CD4-positive, alpha-beta T cell treated with Interferon gamma for 1 hour (primary cell): ENCODE data around the gene BABAM2.
"Not testable (repeated sequence)": the region's sequence is repeated elsewhere in the genome, so short reads cannot be mapped to it uniquely, and the experiment has no call there.

Source experiments
- DNase-seq: peaks from one replicate; pipeline ENCODE4 v3.0.0-alpha.2; 2020

Gene BABAM2

DNA sequence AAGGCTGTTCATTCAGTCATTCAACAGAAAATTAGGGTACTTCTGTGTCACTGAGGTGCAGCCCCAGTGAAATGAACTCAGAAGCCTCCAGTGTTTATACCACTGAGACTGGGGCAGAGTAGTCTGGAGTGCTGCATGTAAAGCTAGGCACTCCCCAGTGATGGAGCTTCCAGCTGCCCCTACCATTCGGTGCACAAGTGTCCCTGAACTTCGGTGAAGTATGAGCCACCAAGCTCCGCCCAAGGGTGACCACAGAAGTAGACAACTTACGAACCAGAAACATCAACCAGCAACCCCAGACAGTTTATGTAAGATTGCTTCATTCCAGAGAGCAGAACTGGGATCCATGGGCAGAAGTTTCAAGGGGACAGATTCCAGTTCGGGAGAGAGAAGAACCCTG lies 431.5 kb downstream of the BABAM2 start:
- DNase-seq: no peak

DNA sequence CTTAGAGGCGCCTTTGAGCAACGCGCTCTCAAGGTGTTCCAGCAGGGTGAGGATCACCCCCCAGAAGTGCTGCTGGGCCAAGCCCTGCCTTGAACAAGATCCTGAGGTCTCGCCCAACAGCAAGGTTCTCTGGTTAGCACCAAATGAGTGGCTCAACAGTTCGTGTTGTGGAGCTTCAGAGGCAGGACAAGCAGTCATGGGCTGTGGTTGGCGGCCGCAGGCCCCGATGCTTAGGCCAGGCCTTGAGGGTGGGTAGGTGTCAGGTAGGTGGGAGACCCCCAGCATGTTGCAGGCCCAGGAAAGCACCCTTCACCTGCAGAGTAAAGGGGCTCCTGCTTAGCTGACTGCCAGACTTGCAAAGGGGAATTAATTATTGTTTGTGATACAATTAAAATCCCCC lies 431.9 kb downstream of the BABAM2 start:
- DNase-seq: no peak

DNA sequence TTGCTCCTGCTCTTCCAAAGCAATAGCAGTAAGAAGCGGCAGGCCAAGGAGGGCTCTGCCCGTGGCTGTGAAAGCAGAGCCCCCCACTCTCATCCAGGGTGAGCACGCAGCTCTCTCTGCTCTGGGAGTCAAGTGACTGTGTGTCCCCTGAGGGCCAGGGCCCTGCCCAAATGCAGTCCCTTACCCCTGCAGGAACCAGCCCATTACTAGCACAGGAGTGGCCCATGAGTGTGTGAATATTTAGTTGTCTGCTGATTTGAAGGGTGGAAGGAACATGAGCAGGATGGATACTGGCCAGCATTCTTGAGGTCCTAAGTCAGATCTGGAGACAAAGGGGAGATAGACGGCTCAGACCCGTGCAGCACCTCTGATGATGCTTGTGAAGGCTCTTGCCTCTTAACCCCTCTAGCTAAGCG lies 432.5 kb downstream of the BABAM2 start:
- DNase-seq: no peak

DNA sequence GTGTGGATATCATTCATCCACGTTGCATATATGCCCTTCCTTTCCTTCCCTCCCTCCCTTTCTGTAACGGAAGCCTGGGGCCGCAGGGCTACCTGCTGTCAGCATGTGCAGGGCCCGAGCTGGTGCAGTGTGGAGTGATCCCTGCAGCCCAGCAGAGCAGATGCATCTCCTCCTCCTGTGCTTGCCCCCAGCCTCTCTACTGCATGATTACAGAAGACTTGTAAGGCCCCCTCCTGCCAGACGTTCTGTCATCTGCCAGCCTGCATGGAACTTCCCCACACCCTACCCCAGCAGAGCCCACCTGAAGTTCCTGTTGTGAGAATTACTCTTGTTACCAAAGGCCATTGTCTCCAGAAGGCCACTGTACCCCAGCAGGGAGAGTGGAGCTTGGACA lies 434.6 kb downstream of the BABAM2 start:
- DNase-seq: no peak

DNA sequence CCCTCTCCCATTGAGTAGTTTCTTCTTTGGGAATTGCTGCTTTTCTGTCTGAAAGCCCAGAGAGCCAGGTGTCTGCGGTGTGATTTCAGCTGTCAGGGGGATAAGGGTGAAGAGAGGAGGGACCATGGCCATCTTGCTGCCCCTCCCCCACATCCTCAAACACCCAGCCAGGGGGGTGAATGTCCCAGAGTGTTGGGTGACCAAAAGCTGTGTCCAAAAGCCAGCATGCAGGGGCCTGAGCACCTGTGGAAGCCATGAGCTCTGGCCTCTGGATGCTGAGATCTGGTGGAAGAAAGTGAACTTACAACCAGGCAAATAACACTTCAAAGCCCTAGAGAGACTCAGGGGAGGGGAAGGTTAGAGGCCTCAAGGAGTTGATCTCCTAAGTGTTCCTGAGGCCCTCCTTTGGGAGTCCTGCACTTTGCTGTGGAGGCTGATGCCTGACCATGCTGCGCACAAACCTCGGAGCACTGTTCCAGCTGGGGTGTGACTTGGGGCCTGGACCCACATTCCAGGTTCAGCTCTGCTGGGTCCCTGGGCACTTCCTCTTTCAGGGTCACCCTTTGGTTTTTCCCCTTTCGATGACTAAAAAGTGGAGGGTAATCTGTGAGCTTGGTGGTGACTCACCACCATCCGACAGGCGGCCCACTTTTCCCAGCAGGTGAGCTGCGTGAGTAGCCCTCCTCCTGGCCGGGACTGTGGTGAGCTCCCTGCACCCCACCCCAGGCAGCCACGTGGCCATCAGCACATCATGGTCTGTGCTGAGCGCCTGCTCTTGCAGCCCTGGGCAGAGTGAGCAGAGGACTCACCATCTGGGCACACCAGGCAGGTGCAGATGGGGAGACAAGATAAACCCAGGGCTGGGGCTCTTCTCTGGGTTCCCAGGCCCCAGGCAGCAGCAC lies 435.3 kb downstream of the BABAM2 start:
- peak; percentile 26 for DNase-seq

DNA sequence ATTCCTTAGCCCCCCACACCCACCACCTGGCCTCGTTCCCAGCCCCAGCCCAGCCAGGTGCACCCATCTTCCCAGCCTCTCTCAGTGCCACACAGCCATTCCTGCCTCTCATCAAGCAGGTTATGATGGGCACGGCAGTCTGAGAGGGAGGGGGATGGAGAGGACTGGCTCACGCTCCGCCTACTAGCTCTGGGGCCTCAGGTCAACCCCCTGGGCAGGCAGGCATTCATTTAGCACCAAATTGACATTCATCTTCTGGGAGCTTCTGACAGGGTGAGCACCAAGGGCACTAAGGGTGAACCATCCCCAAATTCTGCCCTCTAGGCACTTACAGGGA lies 435.9 kb downstream of the BABAM2 start:
- DNase-seq: no peak

DNA sequence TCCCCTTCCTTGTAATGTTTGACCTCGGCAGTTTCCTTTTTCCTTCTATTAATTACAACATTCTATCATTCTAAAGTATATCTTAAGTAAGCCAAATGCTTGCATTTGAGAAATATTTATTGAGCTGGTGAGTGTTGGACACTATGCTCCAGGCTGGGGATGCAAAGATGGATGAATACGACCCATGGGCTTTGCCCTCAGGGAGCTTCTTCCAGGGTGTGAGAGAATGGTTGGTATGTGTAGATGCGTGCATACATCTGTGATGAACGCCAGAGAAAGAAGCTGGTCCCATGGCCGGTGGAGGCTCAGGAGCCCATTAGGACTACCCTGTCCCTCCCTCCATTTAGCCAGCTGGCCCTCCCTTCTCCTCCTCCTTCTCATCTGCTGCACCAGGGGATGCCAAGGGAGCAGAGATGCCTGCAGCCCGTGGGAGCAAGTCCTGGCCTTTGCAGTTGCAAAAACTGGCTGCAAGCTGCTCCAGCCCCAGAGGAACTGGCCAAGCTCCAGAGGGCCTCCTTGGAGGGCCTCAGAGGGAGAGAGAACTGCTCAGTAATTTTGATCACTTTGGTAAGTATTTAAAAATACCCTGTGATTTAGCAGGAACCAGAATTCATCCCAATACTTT lies 436.5 kb downstream of the BABAM2 start:
- DNase-seq: no peak

DNA sequence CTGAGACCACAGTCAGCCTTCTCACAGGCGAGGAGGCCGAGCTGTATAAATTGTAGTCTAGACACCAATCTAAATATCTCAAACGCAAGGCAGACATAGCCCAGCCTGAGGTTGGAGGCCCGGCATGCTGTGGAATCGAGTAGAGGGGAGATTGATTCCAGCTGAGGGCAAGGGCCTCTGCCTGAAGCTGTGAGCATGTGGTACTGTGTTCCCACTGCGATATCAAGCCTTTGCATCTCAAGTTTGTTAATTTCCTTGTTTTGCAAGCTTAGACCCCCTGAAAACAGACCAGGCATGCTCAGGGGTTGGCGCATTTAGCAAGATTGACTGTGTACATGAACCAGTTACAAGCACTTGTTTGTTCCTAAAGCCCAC lies 437.0 kb downstream of the BABAM2 start:
- no peak for DNase-seq

DNA sequence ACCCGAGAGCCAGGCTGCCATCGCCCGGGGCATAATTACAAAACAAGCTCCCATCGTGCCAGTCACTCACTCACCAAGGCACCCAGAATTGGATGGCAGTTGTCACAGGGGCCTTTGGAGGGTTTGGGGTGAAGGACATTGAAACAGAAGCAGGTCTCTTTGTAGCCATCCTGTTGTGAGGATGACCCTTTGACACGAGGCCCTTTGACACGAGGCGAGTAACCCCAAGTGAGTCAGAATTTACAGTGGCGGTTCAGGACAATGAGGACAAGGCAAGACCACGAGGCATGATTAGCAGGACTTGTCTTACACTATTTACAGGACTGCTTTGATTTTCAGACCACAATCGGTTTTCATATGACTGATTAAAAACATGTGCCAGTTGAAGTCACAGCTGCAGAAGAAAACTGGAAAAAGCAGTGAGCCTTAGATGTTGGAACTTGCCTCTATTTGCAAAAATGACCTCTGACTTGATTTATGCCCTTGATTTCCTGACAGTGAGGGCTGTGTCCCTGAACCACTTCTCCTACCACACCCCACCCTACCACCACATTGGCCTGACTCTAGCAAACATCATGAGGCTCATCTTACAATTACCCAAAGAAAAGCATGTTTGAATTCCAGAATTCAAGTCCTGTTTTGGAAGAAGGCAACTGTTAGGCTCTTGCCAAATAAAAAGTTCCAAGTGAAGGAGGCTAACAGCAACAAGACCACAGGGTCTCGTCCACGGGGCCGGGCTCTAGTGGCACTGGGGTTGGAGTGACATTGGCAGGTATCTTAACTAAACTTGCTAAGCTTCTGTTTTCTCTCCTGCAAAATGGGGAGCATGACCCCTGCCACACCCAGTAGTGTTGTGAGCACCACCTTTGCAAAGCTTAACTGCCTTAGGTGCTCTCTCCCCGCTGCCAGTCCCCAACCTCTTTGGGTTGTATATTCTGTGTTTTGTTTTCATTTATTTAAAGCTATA lies 437.7 kb downstream of the BABAM2 start:
- no peak for DNase-seq

DNA sequence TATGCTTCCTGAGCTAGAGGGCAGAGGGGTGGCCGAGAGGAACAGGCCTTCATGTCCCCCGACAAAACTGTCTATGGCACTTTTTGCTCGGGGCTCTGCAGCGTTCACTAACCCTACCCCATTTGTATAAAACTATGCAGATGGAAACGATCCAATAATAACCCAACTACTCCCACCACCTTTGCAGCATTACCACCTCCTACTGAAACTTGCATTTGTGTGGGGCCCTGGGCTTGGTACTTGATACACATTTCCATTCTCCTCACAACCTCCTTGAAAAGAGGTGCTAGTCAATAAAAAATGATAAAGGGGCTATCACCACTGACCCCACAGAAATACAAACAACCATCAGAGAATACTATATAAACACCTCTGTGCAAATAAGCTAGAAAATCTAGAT lies 438.7 kb downstream of the BABAM2 start:
- DNase-seq: no peak

DNA sequence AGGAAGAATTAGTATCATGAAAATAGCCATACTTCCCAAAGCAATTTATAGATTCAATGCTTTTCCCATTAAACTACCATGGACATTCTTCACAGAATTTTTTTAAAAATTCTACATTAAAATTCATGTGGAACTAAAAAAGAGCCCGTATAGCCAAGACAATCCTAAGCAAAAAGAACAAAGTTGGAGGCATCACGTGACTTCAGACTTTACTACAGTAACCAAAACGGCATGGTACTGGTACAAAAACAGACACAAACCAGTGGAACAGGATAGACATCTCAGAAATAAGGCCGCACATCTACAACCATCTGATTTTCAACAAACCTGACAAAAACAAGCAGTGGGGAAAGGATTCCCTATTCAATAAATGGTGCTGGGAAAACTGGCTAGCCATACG lies 440.2 kb downstream of the BABAM2 start:
- not testable (repeated sequence) for DNase-seq

DNA sequence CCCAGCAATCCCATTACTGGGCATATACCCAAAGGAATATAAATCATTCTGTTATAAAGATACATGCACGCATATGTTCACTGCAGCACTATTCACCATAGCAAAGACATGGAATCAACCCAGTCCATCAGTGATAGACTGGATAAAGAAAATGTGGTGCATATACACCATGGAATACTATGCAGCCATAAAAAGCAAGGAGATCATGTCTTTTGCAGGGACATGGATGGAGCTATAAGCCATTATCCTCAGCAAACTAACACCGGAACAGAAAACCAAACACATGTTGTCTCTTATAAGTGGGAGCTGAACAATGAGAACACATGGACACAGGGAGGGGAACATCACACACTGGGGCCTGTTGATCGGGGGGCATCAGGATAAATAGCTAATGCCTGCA lies 441.3 kb downstream of the BABAM2 start:
- DNase-seq: not testable (repeated sequence)

DNA sequence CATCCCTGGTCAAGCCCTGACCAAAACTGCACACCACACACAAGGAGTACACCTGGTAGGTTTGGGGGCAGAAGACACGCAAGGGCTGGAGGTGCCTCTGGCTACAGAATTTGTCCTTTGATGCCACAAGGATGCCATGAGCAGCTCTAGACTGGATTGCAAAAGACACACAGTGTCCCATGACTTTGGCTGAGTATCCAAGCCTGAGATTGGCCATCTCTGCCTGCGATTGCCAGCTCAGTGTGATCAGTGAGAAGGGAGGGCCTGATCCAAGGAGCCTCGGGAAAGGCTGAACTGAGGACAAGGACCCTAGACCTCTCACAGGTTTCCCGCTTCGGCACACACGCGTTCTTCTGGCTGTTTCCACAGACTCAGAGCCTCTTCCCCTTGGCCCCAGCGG lies 442.2 kb downstream of the BABAM2 start:
- no peak for DNase-seq

DNA sequence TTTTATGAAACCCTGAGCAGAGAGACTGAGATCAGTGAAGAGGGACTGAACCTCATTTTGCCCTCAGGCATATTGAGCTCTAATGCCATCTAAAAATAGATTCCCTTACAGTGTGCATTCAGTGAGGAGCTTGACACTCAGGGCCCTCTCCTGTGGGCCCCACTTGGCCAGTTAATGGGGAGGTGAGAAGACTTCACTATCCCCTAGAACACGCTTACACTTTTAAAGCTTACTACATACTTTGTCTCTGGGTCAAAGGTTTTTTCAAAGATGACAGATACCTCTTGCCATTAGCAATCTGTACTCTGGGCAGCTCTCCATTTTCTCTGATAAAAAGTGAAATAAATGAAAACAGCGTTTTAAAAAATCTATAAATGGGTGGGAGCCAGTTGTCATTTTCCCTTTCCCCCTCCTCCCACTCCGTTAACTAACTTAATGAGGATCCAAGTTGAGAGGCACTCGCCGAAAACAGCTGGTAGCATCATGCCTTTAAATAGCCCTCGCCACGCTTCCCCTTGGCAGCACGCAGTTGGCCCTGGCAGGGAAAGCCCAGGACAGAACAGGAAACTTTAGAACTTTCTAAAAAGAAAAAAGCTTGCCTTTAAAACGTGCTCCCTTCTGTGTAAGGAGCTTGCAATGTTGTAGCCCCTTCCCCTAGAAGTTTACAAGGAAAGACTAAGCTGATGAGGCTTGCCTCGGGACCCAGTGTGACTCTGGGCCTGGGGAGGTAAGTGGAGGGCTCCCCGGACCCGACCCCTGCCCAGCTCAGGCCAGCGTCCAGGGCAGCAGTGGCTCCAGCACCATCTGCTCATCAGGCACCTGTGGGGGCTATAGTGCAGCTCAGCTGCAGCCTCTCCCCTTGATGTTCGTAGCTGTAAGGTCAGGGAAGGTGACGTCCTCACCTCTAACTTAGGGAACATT lies 443.3 kb downstream of the BABAM2 start:
- no peak for DNase-seq

DNA sequence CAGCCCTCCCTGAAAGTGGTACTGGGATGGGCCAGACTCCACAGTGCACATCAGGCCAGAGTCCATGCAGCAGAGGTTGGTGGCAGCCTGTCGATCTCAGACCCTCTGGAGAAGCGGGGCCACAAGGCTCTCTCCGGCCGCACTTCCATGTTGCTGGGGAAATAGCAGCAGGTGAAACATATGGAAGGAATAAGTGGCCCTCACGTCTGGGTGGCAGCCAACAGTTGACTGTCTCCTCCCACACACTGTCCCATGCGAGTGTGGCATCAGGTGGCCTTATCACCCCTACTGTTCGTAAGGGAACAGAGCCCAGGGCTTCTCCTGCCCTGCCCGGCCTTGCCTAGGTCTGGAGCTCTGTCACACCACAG lies 444.0 kb downstream of the BABAM2 start:
- no peak for DNase-seq

DNA sequence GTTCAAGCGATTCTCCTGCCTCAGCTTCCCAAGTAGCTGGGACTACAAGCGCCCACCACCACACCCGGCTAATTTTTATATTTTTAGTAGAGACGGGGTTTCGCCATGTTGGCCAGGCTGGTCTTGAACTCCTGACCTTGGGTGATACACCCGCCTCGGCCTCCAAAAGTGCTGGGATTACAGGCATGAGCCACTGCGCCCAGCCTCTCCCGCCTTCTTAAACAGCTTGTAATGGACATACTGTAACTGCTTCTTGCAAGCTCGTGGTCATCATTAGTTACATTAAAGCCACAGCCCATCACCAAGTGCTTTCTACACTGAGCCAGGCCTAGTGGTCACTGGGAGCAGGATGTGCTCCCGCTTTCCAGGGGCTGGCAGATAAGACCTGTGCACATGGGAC lies 444.7 kb downstream of the BABAM2 start:
- DNase-seq: not testable (repeated sequence)

DNA sequence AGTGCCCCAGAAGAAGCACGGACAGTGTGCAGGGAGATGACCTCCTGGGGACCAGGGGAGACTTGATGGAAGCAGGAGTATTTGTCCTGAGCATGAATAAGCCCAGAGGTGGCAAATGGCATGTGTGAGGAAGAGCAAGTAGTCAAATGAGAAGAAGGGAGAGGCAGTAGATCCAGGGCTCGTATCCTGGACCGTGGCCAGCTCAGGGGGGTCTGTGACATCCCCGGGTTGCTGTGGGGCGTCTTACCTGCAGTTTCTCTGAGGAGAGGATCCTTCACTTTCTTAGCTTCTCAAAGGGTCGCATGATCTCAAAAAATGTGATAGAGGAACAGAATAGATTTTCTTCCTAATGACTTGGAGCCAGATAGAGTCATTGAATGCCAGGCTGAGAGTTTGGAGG lies 445.1 kb downstream of the BABAM2 start:
- DNase-seq: no peak

DNA sequence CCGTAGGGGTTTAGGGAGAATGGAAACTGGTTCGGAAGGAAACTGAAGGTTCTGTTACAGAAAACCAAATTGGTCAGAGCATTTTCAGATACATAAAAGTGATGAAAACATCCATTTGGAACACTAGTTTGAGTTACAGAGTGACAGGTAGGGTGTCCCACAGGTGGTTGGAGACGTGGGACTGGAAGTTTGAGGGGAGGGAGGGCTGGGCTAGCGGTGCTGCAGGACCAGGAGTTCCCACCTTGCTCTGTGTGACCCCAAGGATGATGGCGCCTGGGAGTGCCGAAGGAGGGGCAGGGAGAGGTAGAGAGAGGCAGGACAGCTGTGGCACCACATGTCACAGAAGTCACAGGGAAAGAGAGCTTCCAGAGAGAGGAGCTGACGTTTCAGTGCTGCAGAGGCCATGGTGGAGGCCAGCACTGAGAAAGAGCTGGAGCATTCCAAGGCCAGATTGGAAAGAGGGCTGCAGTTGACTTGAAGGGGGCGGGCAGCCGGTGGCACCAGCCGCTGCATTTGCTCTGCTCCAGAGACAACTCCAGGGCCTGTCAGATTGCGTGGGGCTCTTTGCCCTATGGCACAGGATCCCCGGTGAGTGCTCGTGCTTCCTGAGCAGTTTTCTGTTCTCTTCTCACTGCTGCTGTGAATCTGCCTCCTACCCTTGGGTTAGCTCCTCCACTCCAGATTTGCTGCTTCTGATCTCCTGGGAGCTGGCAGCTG lies 445.9 kb downstream of the BABAM2 start:
- no peak for DNase-seq

DNA sequence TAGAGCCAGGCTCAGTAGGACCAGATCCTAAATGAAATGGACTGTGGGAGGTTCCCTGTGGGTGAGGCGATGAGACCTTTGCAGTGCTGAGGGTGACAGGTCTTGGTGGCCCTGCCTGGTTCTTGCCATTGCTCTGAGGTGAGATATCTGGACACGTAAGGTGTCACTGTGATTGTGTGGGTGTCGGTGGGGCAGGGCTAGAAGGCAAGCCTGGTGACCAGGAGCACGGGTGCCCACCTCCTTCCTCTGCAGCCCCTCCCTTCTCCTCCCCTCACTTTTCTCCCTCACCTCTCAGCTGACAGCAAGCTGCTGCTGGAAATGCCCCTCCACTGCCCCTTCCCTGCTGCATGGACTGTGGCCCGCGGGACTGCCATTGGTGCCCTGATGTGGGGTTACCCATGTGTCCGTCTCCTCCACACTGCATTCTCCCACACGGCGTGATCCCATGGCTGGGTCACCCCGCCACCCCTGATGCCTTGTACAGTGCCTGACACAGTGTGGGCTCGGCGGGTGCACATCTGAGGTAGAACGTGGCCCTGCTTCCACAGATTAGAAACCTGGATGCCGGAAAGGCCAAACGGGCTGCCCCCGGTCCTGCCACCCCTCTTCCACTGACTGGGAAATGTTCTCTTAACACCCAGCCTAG lies 446.6 kb downstream of the BABAM2 start:
- DNase-seq: no peak

DNA sequence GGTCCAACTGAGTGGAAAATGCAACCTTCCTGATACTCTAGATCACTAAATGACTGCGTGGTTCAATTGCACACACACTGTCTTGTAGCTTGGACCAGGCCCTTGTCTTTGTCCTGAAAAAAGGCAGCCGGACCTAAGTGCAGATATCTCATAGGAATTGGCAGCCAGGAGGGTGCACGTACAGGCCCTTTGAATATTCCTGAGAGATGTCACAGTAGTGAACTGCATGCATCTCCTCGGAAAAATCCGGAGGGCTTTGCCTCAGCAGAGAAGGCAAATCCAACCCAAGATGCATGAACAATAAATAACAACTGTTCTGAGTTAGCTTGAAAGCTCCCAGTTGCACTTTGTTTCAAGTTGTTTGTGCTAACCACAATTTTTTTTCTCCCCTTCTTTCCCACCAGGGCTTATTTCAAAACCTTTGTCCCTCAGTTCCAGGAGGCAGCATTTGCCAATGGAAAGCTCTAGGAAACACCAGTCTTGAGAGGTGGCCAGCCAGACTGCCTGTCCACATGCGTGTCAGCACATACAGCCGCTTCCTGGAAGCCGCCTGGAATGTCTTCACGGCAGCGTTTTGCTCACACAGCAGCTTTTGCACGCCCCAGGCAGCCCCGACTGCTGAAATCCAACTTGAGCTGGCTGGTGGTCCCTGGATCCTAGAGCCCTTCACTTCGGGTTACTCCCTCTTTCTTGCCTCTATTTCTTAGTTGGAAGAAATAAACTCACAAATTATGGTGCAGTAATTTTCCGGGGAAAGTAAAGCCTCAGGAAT lies 447.7 kb downstream of the BABAM2 start:
- no peak for DNase-seq
